ENCODE measurements around the gene MPP1.

DNA sequence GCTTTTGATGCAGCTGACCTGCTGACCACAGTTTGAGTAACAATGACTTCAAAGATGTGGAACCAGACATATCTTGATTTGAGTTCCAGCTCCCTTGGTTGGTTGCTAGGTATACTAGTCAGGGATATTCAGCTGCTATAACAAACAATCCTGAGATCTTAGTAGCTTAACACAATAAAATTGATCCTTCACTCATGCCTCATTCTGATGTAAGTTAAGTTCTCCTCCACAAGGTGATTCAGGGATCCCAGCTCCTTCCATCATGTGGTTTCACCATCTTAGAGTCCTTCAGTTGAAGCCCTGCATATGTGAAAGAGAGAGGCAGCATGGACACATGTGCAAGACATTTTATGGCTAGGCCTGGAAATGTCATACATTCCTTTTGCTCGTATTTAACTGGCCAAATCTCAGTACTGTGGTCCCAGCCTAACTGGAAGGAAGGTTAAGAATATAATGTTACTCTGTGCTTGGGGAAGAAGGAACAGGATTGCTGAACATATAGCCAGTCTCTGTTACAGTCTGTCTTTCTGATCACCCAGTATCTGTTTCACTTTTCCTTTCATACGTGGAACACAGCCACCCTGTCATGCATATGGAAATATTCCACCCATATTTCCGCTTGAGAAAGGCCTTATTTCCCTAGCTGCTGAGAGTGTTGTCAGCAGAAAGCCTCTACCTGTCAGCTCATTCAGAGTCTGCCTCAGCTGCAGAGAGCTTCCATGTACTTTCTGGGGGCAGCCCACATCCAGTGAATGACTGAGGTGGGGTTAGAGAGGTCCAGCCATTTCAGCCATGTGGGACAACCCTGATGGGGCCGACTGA is 22.1 kb upstream of the MPP1 start:
- TF ChIP-seq, protein P1, sequence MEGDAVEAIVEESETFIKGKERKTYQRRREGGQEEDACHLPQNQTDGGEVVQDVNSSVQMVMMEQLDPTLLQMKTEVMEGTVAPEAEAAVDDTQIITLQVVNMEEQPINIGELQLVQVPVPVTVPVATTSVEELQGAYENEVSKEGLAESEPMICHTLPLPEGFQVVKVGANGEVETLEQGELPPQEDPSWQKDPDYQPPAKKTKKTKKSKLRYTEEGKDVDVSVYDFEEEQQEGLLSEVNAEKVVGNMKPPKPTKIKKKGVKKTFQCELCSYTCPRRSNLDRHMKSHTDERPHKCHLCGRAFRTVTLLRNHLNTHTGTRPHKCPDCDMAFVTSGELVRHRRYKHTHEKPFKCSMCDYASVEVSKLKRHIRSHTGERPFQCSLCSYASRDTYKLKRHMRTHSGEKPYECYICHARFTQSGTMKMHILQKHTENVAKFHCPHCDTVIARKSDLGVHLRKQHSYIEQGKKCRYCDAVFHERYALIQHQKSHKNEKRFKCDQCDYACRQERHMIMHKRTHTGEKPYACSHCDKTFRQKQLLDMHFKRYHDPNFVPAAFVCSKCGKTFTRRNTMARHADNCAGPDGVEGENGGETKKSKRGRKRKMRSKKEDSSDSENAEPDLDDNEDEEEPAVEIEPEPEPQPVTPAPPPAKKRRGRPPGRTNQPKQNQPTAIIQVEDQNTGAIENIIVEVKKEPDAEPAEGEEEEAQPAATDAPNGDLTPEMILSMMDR (IDR thresholded peaks at IDR 0.05; ENCODE audit: low read depth, low read length, poor library complexity, severe bottlenecking), result no peak
- no peak for TF ChIP-seq EZH2phosphoT487 (IDR thresholded peaks at IDR 0.05; ENCODE audit: borderline replicate concordance, low read length)

Data from DOHH2 (cell line).